Activated T-cell treated with anti-CD3 and anti-CD28 coated beads, Interleukin-2, amount 50 U/mL, for 1 hour (primary cell): ENCODE measurements around the gene CRTC3.
A peak's percentile ranks its signal among the peaks of the same experiment; 100 is the strongest.
"Not testable (repeated sequence)": the region's sequence is repeated elsewhere in the genome, so short reads cannot be mapped to it uniquely, and the experiment has no call there.

ENCODE experiments used
- DNase-seq: peaks from one replicate; pipeline ENCODE4 v3.0.0-alpha.2; 2020

The CRTC3 gene

GRCh38 chr15:90529371-90530249, at the start of gene CRTC3:
CRTC3 (plus strand) TSS chr15:90529923; CDS start chr15:90530072, 149 bp downstream.
- peak; percentile 77 for DNase-seq

GRCh38 chr15:90481023-90481422, 48.7 kb upstream of the CRTC3 start:
- no peak for DNase-seq

- DNase-seq: peak; percentile 38
Observed at GRCh38 chr15:90482124-90483011, 47.4 kb upstream of the CRTC3 start.

DNA sequence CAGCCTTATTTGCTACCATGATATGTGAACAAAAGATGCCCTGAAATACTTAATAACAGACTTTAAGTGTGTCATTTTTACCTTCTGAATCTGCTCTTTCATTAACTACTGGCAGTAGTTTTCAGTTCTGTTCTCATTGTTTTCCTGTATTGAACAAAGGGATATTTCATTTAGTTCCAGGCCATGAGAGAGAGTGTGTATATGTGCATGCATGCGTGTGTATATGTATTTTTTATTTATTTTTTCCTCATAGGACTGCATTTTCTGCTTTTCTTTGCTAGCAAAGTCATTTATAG, 46.8 kb upstream of the CRTC3 start:
- DNase-seq: no peak

GRCh38 chr15:90483637-90484036, 46.1 kb upstream of the CRTC3 start:
- DNase-seq: no peak

GRCh38 chr15:90487186-90487585, 42.5 kb upstream of the CRTC3 start:
- no peak for DNase-seq

DNA sequence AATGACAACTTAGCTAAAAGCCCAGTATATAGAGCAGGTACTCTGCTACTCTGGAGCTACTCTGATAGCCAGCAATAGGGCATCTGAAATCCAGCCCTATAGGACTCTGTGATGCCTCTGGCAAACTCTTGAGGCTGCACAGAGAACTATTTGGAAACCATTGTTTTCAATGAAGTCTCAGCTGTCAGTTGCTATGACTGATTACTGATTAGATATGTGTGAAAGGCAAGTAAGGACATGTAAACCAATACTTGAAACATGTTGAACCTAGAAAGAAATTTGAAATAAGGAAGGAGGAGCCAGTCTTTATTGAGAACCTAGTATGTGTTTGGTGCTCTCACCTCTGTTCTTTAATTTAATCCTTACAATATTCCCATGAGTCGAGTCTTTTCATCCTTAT, 40.2 kb upstream of the CRTC3 start:
- no peak for DNase-seq

DNA sequence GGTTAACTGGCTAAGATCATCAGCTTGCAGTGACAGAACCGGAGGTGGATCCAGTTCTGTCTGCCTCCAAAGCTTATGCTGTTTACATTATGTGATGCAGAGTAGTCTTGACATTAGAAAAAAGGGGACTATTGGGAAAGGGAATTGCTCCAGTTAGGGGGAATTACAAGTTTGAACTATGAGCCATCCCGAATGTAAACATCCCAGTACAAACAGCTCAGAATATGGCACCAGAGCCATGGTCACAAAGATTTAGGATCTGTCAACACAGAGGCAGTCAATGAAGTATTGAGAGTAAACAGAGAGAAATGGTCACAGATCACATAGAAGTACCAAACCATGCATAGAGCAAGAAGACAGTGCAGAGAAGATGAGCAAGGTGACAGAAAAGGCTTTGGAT, 39.8 kb upstream of the CRTC3 start:
- no peak for DNase-seq

- no peak for DNase-seq
Observed at GRCh38 chr15:90493647-90494046, 36.1 kb upstream of the CRTC3 start.

DNA sequence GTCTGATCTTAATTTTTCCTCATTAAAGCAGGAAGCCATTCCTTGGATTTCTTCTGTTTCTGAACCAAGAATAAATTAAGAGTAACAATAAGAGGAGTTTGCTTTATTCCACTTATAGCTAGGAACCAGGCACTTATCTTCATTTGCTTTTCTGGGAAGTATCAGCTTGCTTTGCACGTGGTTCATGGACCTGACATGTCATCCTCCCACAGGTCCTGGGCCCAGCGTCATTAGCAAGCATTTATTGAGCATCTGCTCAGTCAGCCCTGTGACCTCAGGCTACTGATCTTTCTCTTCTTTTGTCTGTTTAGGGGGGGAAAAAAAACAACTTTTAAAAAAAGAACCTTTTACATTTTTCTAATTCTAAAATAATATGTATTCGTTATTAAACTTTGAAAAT, 34.7 kb upstream of the CRTC3 start:
- DNase-seq: no peak

GRCh38 chr15:90496791-90497190, 32.9 kb upstream of the CRTC3 start:
- DNase-seq: no peak

- DNase-seq: no peak
Observed at GRCh38 chr15:90497376-90497775, 32.3 kb upstream of the CRTC3 start.

GRCh38 chr15:90497912-90498311, 31.8 kb upstream of the CRTC3 start:
- DNase-seq: no peak

DNA sequence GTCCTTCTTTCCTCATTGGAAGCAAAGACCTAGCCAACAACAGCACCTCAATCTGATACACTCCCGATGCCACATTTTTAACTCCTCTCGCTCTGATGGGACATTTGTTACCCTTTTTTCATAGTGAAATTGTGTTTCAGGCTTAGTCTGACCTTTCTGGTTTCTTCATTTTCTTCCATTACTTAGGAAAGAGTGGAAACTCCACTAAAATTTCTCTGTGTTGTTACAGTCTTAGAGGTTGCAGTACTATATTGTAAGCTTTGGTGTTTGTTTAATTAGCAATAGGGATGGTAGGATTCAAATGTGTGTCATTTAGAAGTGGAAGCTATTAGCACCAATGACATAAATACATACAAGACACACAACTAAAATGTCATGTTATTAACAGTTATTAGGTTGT, 29.6 kb upstream of the CRTC3 start:
- DNase-seq: no peak

GRCh38 chr15:90501898-90502297, 27.8 kb upstream of the CRTC3 start:
- no peak for DNase-seq

DNA sequence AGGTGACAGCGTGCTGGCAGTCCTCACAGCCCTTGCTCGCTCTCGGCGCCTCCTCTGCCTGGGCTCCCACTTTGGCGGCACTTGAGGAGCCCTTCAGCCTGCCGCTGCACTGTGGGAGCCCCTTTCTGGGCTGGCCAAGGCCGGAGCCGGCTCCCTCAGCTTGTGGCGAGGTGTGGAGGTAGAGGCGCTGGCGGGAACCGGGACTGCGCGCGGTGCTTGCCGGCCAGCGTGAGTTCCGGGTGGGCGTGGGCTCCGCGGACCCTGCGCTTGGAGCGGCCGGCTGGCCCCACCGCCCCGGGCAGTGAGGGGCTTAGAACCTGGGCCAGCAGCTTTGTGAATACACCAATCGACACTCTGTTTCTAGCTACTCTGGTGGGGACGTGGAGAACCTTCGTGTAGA, 18.9 kb upstream of the CRTC3 start:
- not testable (repeated sequence) for DNase-seq

DNA sequence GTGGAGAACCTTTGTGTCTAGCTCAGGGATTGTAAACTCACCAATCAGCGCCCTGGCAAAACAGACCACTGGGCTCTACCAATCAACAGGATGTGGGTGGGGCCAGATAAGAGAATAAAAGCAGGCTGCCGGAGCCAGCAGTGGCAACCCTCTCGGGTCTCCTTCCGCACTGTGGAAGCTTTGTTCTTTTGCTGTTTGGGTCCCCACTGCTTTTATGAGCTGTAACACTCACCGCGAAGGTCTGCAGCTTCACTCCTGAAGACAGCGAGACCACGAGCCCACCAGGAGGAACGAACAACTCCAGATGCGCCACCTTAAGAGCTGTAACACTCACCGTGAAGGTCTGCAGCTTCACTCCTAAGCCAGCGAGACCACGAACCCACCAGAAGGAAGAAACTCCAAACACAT, 18.5 kb upstream of the CRTC3 start:
- peak; percentile 29 for DNase-seq

- DNase-seq: no peak
Observed at GRCh38 chr15:90512276-90512675, 17.4 kb upstream of the CRTC3 start.

GRCh38 chr15:90512981-90513380, 16.7 kb upstream of the CRTC3 start:
- no peak for DNase-seq

GRCh38 chr15:90513448-90513847, 16.3 kb upstream of the CRTC3 start:
- DNase-seq: no peak

DNA sequence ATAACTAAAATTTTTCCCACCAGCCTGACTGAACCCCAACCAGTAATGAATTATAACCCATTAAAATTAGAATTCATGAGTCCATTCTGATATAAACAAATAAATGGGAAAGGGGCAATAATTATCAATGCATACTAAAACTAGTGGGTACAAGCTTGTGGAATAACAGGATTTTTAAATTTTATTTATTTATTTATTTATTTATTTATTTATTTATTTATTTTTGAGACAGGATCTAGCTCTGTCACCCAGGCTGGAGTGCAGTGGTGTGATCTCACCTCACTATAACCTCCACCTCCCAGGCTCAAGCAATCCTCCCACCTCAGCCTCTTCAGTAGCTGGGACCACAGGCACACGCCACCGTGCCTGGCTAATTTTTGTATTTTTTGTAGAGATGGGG, 15.8 kb upstream of the CRTC3 start:
- not testable (repeated sequence) for DNase-seq

DNA sequence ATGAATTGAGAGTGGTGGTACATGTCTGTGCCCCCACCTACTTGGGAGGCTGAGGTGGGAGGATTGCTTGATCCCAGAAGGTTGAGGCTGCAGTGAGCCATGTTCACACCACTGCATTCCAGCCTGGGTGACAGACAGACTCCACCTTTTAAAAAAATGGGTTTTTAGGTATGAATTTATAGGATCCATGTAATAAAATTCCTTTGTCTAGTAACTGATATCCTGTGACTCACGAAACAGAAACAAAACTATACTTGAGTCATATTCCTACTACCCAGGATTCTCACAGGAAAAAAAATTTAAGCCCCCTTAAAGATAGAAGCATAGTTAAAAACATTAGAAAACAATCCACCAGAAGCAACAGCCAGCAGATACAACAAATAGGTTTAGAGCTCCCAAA, 10.0 kb upstream of the CRTC3 start:
- DNase-seq: no peak

GRCh38 chr15:90520365-90520764, 9.4 kb upstream of the CRTC3 start:
- no peak for DNase-seq

GRCh38 chr15:90523373-90523772, 6.3 kb upstream of the CRTC3 start:
- DNase-seq: no peak
